Ishikawa (cell line): ENCODE results near the gene GBF1.

Experiments used
- CEBPB ChIP-seq: IDR thresholded peaks from 2 replicates; pipeline ENCODE4 v1.6.1; 2012
- EP300 ChIP-seq: IDR thresholded peaks from 2 replicates; pipeline ENCODE4 v1.6.1; 2012; ENCODE audit warnings: borderline replicate concordance
- NFIC ChIP-seq: IDR thresholded peaks from 2 replicates; pipeline ENCODE4 v1.6.1; 2012
- YY1 ChIP-seq: IDR thresholded peaks from 2 replicates; pipeline ENCODE4 v1.6.1; 2012; ENCODE audit warnings: low read depth

DNA sequence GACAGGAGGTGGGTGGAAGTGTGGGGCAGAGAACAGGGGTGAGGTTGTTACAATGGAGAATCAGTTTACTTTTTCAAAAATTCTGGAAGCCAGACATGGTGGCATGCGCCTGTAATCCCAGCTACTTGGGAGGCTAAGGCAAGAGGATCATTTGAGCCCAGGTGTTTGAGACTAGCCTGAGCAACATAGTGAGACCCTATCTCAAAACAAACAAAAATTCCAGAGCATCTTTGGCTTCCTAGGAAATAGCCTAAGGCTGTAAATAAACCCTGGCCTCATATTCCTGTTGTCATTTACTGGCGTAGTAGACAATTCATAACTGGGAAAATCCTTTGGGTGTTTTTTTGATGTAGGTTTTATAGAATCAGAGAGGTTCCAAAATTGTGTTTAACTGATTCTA lies 44.0 kb downstream of the GBF1 start:
- TF ChIP-seq YY1 (no peak), EP300 (no peak), CEBPB (no peak), NFIC (no peak)
